ENCODE measurements around the gene CDK2.

CDK2 gene

DNA sequence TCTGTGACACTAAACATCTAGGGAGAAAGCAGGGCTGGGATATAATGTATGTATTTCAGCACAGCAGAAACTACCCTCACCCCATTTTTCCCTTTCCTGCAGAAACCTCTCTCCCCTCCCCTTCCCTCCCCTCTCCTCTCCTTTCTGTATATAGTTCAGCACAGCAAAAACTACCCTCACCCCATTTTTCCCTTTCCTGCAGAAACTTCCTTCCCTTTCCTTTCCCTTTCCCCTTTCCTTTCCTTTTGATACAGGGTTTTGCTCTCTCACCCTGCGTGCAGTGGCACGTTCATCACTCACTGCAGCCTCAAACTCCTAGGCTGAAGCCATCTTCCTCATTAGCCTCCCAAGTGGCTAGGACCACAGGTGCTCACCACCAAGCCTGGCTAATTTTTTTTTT is 2.9 kb upstream of the CDK2 start:
- H3K4me3 ChIP-seq (ENCODE audit: low read depth, low read length), result no peak overlapping the region
- TF ChIP-seq, protein P1, sequence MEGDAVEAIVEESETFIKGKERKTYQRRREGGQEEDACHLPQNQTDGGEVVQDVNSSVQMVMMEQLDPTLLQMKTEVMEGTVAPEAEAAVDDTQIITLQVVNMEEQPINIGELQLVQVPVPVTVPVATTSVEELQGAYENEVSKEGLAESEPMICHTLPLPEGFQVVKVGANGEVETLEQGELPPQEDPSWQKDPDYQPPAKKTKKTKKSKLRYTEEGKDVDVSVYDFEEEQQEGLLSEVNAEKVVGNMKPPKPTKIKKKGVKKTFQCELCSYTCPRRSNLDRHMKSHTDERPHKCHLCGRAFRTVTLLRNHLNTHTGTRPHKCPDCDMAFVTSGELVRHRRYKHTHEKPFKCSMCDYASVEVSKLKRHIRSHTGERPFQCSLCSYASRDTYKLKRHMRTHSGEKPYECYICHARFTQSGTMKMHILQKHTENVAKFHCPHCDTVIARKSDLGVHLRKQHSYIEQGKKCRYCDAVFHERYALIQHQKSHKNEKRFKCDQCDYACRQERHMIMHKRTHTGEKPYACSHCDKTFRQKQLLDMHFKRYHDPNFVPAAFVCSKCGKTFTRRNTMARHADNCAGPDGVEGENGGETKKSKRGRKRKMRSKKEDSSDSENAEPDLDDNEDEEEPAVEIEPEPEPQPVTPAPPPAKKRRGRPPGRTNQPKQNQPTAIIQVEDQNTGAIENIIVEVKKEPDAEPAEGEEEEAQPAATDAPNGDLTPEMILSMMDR (IDR thresholded peaks at IDR 0.05; ENCODE audit: insufficient read depth, low read length, missing control alignments), result no peak
- POLR2A ChIA-PET, result no interaction called here
- CTCF ChIA-PET, result no interaction called here
- DNase-seq (ENCODE audit: low read depth, low spot score), result no peak

DNA sequence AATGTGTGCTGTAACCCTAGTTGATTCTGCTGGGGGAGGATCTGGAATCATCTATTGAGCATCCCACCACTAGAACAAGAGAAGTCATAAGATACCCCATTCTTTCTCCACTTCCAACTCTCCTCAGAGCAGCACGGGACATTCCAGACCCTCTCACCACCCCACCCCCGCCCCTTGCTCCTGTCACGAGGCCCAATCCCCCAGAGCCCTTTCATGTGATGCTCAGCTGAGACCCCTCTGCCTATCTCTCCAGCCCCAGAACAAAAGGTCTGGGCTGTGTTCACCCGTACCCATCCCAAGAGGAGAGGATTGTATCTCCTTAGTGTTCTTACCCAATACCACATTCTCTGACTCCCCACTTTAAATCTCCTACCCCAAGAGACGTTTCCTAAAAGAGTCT is 1.4 kb upstream of the CDK2 start:
- CTCF ChIA-PET, result interaction anchor here (1.0 kb wide), 1 partner anchor 25 kb away, joined by 3 read pairs; no protein-coding TSS in a partner anchor
- DNase-seq (ENCODE audit: low read depth, low spot score), result no peak
- TF ChIP-seq, protein P1 (IDR thresholded peaks at IDR 0.05; ENCODE audit: insufficient read depth, low read length, missing control alignments), result no peak
- no peak overlapping the region for H3K4me3 ChIP-seq (ENCODE audit: low read depth, low read length)
- POLR2A ChIA-PET, result no interaction called here

DNA sequence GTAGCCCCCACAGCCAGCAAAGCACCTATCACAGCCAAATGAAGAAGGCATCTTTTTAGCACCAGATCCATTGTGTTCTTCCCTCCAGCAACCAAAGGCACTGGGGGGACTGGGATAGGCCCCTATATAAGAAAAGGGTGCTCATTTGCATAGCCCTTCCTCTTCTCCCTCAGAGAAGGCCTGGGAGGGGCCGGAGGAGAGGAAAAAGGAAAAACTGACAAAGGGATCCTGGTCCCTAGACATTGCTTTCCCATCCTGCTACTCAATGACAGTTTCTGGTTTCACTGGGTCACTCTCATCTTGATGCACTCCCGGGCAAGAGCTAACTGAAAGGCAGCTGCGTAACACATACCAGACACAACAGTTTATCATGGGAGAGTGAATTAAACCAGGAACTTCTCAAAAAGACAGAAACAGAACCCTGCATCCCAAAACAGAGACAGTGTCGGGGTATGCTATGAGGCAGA is 656 bp upstream of the CDK2 start, which contains the start of gene PMEL:
TSS of gene PMEL (minus strand) at position 102 of the 467 bp plus-strand sequence. CDS start at position 71, 31 bp downstream.
- ChIA-PET POLR2A (interaction anchor here (0.7 kb wide), 1 partner anchor 152 kb away, joined by 3 read pairs; the partner anchor contains the start of gene ZC3H10), CTCF (interaction anchor here (1.0 kb wide), 1 partner anchor 25 kb away, joined by 3 read pairs; no protein-coding TSS in a partner anchor)
- H3K4me3 ChIP-seq (ENCODE audit: low read depth, low read length), result peak within 1 kb of the TSS; percentile 85
- TF ChIP-seq, protein P1 (IDR thresholded peaks at IDR 0.05; ENCODE audit: insufficient read depth, low read length, missing control alignments), result no peak
- no peak for DNase-seq (ENCODE audit: low read depth, low spot score)

DNA sequence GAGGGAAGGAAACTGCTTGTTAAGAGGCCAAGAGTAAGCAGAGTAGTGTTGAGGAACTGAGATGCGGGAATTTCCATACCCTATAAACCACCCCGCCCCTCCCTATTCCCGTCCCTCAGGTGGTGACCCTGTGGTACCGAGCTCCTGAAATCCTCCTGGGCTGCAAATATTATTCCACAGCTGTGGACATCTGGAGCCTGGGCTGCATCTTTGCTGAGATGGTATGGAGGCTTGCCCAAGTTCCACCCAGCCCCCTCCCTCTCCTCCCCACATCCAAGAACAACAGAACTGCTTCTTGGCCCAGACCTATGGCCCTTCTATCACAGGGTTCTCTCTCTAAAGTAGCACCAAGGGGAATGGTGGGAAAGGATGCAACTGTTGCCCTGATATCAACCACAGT is 2.7 kb downstream of the CDK2 start:
- no peak overlapping the region for H3K4me3 ChIP-seq (ENCODE audit: low read depth, low read length)
- no peak for DNase-seq (ENCODE audit: low read depth, low spot score)
- ChIA-PET POLR2A (no interaction called here), CTCF (interaction anchor here (2.3 kb wide), 2 partner anchors 27 to 30 kb away, joined by 11 to 12 read pairs; no protein-coding TSS in a partner anchor)
- TF ChIP-seq, protein P1 (IDR thresholded peaks at IDR 0.05; ENCODE audit: insufficient read depth, low read length, missing control alignments), result no peak

DNA sequence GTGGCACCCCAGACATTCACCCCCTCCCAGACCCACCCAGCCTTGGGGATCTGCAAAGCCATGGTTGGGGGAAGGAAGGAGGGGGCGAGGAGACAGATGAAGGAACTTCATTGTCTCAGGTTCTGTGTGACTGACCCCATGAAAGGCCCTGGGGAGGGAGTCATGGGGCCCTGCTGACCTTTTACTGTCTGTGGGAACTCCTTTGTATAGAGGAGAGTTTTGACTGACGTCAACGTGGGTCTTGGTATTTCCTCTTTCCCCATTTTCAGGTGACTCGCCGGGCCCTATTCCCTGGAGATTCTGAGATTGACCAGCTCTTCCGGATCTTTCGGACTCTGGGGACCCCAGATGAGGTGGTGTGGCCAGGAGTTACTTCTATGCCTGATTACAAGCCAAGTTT is 4.1 kb downstream of the CDK2 start:
- ChIA-PET POLR2A (no interaction called here), CTCF (interaction anchor here (1.1 kb wide), 2 partner anchors 25 to 30 kb away, joined by 3 to 5 read pairs; no protein-coding TSS in a partner anchor)
- H3K4me3 ChIP-seq (ENCODE audit: low read depth, low read length), result no peak overlapping the region
- DNase-seq (ENCODE audit: low read depth, low spot score), result no peak
- TF ChIP-seq, protein P1 (IDR thresholded peaks at IDR 0.05; ENCODE audit: insufficient read depth, low read length, missing control alignments), result no peak

DNA sequence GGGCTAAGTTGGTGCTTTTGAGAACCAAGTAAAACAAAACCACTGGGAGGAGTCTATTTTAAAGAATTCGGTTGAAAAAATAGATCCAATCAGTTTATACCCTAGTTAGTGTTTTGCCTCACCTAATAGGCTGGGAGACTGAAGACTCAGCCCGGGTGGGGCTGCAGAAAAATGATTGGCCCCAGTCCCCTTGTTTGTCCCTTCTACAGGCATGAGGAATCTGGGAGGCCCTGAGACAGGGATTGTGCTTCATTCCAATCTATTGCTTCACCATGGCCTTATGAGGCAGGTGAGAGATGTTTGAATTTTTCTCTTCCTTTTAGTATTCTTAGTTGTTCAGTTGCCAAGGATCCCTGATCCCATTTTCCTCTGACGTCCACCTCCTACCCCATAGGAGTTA is 5.4 kb downstream of the CDK2 start:
- no peak overlapping the region for H3K4me3 ChIP-seq (ENCODE audit: low read depth, low read length)
- no peak for DNase-seq (ENCODE audit: low read depth, low spot score)
- TF ChIP-seq, protein P1 (IDR thresholded peaks at IDR 0.05; ENCODE audit: insufficient read depth, low read length, missing control alignments), result no peak
- POLR2A ChIA-PET, result no interaction called here
- CTCF ChIA-PET, result interaction anchor here (1.0 to 1.2 kb wide), 2 partner anchors 17 to 24 kb away, joined by 3 to 4 read pairs; no protein-coding TSS in a partner anchor

All from AG04449 (cell line).